ENCODE measurements around the gene EIF5. TPM values are rescaled to one million over a fixed set of nuclear protein-coding genes. Genes with fewer than 3 reads are reported as not detected.

Gene EIF5
- total and polyA plus RNA-seq, 7 donors = 70.3 to 305 (median 170) TPM

GRCh38 chr14:103292426-103293374 lies 41.3 kb upstream of the EIF5 start:
- H3K27ac ChIP-seq = no peak overlapping the region
- no peaks in the 10 kb centered on the region for H3K4me1 ChIP-seq
- H3K9me3 ChIP-seq = no peaks in the 10 kb centered on the region
- WGBS, 2 donors = 24 to 32% methylated on average over 10 of the region's 10 CpGs
- H3K36me3 ChIP-seq = no peaks in the 10 kb centered on the region
- H3K27me3 ChIP-seq = peaks cover 0 to 34% (median 16%) of the 10 kb centered on the region in 3 donors
- DNase-seq = peak; percentile 86
- no peak overlapping the region for H3K4me3 ChIP-seq
- TF ChIP-seq POLR2AphosphoS5 (IDR thresholded peaks at IDR 0.05) = no peak
- TF ChIP-seq CTCF (IDR thresholded peaks at IDR 0.05) = peak; percentile 85 to 93 (median 88)
- intact Hi-C loops (cut with DNase I) = loop anchor here (1.0 to 5.0 kb wide), 3 partner anchors 105 to 218 kb away; no protein-coding TSS in a partner anchor

GRCh38 chr14:103293465-103293864 lies 40.6 kb upstream of the EIF5 start:
- intact Hi-C loops (cut with DNase I) = loop anchor here (1.0 to 5.0 kb wide), 3 partner anchors 106 to 219 kb away; no protein-coding TSS in a partner anchor
- peak; percentile 44 for DNase-seq

GRCh38 chr14:103294091-103294490 lies 39.9 kb upstream of the EIF5 start:
- DNase-seq = peak; percentile 48

More at GRCh38 chr14:103293465-103293864, 40.6 kb upstream of the EIF5 start:
- Histone ChIP-seq H3K4me1 (no peaks in the 10 kb centered on the region), H3K4me3 (no peak overlapping the region), H3K9me3 (no peaks in the 10 kb centered on the region), H3K27ac (no peak overlapping the region), H3K27me3 (peaks cover 0 to 30% (median 10%) of the 10 kb centered on the region in 3 donors), H3K36me3 (no peaks in the 10 kb centered on the region)
- TF ChIP-seq POLR2AphosphoS5 (IDR thresholded peaks at IDR 0.05) (no peak), EP300 (IDR thresholded peaks at IDR 0.05) (no peak), CTCF (IDR thresholded peaks at IDR 0.05) (no peak)
- WGBS, 2 donors = 82 to 90% methylated on average over 7 of the region's 7 CpGs

GRCh38 chr14:103296007-103296406 lies 38.0 kb upstream of the EIF5 start:
- Histone ChIP-seq H3K27ac (no peak overlapping the region), H3K27me3 (peaks cover 0 to 21% (median 10%) of the 10 kb centered on the region in 3 donors), H3K4me1 (no peaks in the 10 kb centered on the region), H3K9me3 (no peaks in the 10 kb centered on the region), H3K36me3 (no peaks in the 10 kb centered on the region), H3K4me3 (no peak overlapping the region)
- DNase-seq = peak; percentile 2
- TF ChIP-seq POLR2A (IDR thresholded peaks at IDR 0.05) (no peak), CTCF (IDR thresholded peaks at IDR 0.05) (no peak), POLR2AphosphoS5 (IDR thresholded peaks at IDR 0.05) (no peak), EP300 (IDR thresholded peaks at IDR 0.05) (no peak)
- intact Hi-C loops (cut with DNase I) = no loop called here

More at GRCh38 chr14:103294091-103294490, 39.9 kb upstream of the EIF5 start:
- Histone ChIP-seq H3K9me3 (no peaks in the 10 kb centered on the region), H3K27ac (no peak overlapping the region), H3K36me3 (no peaks in the 10 kb centered on the region), H3K4me3 (no peak overlapping the region), H3K4me1 (no peaks in the 10 kb centered on the region), H3K27me3 (peaks cover 0 to 30% (median 10%) of the 10 kb centered on the region in 3 donors)
- intact Hi-C loops (cut with DNase I) = loop anchor here (5.0 kb wide), 1 partner anchor 107 kb away; no protein-coding TSS in a partner anchor
- 92% methylated on average over 11 of the region's 11 CpGs for WGBS, 2 donors
- no peak for TF ChIP-seq POLR2A (IDR thresholded peaks at IDR 0.05)
- no peak for TF ChIP-seq POLR2AphosphoS5 (IDR thresholded peaks at IDR 0.05)
- TF ChIP-seq EP300 (IDR thresholded peaks at IDR 0.05) = no peak
- no peak for TF ChIP-seq CTCF (IDR thresholded peaks at IDR 0.05)
